ENCODE measurements around the gene ZNRD2. TPM values are rescaled to one million over a fixed set of nuclear protein-coding genes. Genes with fewer than 3 reads are reported as not detected.

Gene ZNRD2
- total RNA-seq, 4 donors from 2014 or later: 33.2 to 48.0 (median 40.0) TPM

DNA sequence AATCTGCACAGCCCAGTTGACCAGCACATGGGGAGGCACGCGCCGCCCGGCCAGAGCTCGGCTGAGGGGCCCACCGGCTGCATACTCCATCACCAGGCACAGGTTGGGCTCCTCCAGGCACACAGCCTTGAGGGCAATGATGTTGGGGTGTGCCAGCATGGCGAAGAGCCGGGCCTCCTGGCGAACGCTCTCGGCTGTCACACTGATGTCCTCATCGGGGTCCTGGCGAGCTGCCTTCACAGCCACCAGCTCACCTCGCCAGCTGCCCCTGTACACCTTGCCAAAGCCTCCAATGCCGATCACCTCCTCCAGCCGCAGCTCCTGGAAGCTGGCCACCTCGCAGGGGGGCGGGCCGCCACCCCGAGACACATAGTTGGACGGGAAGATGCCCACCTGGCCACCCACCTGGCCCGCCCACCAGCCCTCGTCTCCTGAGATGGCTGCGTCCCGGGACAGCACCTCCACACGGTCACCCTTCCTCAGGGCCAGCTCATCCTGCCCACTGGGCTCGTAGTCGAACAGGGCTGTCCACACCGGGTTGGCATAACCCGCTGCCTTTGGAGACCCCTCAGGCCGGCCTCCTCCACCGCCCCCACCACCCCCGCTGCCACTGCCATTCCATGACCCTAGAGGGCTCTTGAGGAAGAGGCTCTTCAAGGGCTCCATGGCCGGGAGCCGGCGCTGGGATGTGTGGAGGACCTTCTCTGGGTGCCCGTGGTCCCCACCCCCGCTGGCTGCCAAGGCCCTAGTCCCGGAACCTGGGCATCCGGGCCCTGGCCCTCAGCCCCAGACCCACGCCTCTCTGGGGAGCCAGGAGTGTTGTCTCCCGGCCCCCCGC is 43.0 kb downstream of the ZNRD2 start:
- peaks cover 49 to 78% (median 54%) of the 10 kb centered on the region in 3 donors for H3K4me1 ChIP-seq
- no peak for DNase-seq
- H3K36me3 ChIP-seq: peaks cover 7 to 58% (median 7%) of the 10 kb centered on the region in 3 donors
- peak overlapping the region; percentile 70 to 99 (median 87) for H3K4me3 ChIP-seq
- intact Hi-C loops (cut with DNase I): loop anchor here (10.0 kb wide), 1 partner anchor 69 kb away; no protein-coding TSS in a partner anchor
- WGBS, 2 donors: 8 to 60% methylated on average over 1 to 7 of the region's 43 CpGs
- no peaks in the 10 kb centered on the region for H3K9me3 ChIP-seq
- no peak for TF ChIP-seq POLR2A (IDR thresholded peaks at IDR 0.05)
- TF ChIP-seq, protein P1, sequence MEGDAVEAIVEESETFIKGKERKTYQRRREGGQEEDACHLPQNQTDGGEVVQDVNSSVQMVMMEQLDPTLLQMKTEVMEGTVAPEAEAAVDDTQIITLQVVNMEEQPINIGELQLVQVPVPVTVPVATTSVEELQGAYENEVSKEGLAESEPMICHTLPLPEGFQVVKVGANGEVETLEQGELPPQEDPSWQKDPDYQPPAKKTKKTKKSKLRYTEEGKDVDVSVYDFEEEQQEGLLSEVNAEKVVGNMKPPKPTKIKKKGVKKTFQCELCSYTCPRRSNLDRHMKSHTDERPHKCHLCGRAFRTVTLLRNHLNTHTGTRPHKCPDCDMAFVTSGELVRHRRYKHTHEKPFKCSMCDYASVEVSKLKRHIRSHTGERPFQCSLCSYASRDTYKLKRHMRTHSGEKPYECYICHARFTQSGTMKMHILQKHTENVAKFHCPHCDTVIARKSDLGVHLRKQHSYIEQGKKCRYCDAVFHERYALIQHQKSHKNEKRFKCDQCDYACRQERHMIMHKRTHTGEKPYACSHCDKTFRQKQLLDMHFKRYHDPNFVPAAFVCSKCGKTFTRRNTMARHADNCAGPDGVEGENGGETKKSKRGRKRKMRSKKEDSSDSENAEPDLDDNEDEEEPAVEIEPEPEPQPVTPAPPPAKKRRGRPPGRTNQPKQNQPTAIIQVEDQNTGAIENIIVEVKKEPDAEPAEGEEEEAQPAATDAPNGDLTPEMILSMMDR (IDR thresholded peaks at IDR 0.05): no peak
- peak overlapping the region; percentile 96 to 98 (median 98) for H3K27ac ChIP-seq
- H3K27me3 ChIP-seq: no peaks in the 10 kb centered on the region

DNA sequence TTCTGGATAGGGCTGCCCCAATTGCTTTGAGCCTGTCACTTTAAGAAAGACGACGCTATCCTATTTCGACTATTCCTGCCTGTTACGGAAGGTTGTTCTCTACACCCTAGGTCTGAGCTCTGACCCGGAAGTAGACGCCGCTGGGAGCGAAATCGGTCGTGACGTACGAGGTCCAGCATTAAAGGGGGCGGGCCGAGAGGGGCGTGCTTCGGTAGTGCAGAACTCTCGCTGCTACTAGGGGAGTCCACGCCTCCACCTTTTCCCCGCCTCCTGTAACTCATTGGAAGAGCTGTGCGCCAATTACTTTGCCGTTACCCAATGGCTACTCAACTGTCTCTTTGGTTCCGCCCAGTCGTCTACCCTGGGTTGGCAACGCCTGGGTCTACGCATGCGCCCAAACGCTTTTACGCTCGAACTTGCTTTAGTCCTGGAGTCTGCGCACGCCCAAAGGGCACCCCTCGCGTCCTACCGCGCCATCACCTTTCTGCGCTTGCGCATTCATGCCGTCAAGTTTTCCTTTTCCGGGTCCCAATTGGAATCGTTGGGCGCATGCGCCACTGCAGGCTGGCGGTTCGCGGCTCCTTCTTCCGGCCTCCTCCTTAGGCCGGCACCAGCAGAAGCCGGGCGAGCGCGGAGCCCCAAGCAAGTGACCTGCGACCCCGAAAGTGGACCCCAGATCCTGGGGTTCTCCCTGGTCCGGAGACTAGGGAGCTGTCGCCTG is 45.1 kb downstream of the ZNRD2 start, which contains the start of gene PCNX3:
TSS of gene PCNX3 (plus strand) at position 548 of the 721 bp plus-strand sequence. CDS start 536 bp downstream, outside the sequence.
- DNase-seq: peak; percentile 99
- peak within 1 kb of the TSS; percentile 96 to 98 (median 98) for H3K27ac ChIP-seq
- peak in 3 of 4 donors; percentile 53 to 72 (median 59) for TF ChIP-seq POLR2A (IDR thresholded peaks at IDR 0.05)
- TF ChIP-seq, protein P1 (IDR thresholded peaks at IDR 0.05): peak in 1 of 6 experiments; percentile 8
- H3K4me1 ChIP-seq: peaks cover 38 to 62% (median 46%) of the 10 kb centered on the region in 3 donors
- no peaks in the 10 kb centered on the region for H3K27me3 ChIP-seq
- intact Hi-C loops (cut with DNase I): loop anchor here (10.0 kb wide), 1 partner anchor 71 kb away; no protein-coding TSS in a partner anchor
- WGBS, 2 donors: 1% methylated on average over 21 to 40 of the region's 55 CpGs
- peaks cover 28 to 60% (median 28%) of the 10 kb centered on the region in 3 donors for H3K36me3 ChIP-seq
- H3K9me3 ChIP-seq: no peaks in the 10 kb centered on the region
- H3K4me3 ChIP-seq: peak within 1 kb of the TSS; percentile 81 to 99 (median 96)

DNA sequence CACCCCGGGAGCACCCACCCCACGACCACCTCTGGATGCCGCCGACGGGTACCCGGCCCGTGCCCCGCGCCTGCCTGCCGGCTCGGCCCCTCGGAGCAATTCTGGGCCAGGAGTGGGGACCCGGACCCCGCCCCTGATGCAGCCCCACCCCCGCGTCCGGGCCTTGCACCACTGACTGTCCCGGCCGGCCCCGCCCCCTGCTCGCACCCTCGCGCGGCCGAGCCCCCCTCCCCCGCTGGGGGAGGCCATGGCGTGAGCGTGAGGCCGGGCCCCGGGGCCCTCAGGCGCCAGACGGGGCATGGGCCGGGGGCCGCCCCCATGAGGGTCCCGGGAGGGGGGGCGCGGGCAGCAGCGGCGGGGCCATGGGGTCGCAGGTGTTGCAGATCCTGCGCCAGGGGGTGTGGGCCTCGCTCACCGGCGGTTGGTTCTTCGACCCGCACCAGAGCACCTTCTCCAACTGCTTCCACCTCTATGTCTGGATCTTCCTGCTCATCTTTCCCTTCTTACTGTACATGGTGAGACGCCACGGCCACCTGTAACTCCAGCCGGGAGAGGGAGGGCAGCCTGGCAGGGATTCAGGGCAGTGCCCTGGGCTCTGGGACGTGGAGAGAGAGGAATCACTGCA is 45.8 kb downstream of the ZNRD2 start:
- intact Hi-C loops (cut with DNase I): loop anchor here (10.0 kb wide), 1 partner anchor 71 kb away; no protein-coding TSS in a partner anchor
- 0% methylated on average over 1 to 13 of the region's 50 CpGs for WGBS, 2 donors
- Histone ChIP-seq H3K27ac (peak overlapping the region; percentile 96 to 98 (median 97)), H3K9me3 (no peaks in the 10 kb centered on the region), H3K4me3 (peak overlapping the region; percentile 81 to 99 (median 96)), H3K36me3 (peaks cover 28 to 60% (median 35%) of the 10 kb centered on the region in 3 donors), H3K4me1 (peaks cover 31 to 56% (median 39%) of the 10 kb centered on the region in 3 donors), H3K27me3 (no peaks in the 10 kb centered on the region)
- TF ChIP-seq POLR2A (IDR thresholded peaks at IDR 0.05): no peak
- TF ChIP-seq, protein P1 (IDR thresholded peaks at IDR 0.05): no peak
- no peak for DNase-seq

DNA sequence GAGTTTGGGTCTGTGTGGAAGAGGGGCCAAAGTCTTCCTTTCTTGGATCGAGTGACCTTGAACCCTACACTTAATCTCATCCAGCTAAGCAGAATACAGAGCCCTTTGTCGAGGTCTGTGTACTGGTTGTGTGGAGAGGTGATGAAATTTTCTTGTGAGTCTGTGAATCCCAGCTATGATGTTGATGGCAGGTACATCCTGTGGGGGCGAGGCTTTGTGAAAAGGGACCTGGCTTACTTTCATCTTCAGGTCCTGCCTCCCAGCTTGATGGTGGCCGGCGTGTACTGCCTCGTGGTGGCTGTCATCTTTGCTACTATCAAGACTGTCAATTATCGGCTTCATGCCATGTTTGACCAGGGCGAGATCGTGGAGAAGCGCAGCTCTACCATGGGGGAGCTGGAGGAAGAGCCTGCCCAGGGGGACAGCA is 46.3 kb downstream of the ZNRD2 start:
- peaks cover 31 to 51% (median 34%) of the 10 kb centered on the region in 3 donors for H3K4me1 ChIP-seq
- peak overlapping the region; percentile 81 to 99 (median 96) for H3K4me3 ChIP-seq
- no peaks in the 10 kb centered on the region for H3K27me3 ChIP-seq
- H3K9me3 ChIP-seq: no peaks in the 10 kb centered on the region
- WGBS, 2 donors: 25 to 56% methylated on average over 5 to 6 of the region's 10 CpGs
- peak overlapping the region; percentile 96 to 98 (median 97) for H3K27ac ChIP-seq
- DNase-seq: no peak
- intact Hi-C loops (cut with DNase I): loop anchor here (10.0 kb wide), 1 partner anchor 72 kb away; no protein-coding TSS in a partner anchor
- no peak for TF ChIP-seq POLR2A (IDR thresholded peaks at IDR 0.05)
- TF ChIP-seq, protein P1 (IDR thresholded peaks at IDR 0.05): no peak
- H3K36me3 ChIP-seq: peaks cover 28 to 62% (median 36%) of the 10 kb centered on the region in 3 donors
